Embryonic facial prominence (tissue), 1 donor: ENCODE results near the gene TFDP1.

Experiments
- DNase-seq: peaks from one replicate; pipeline ENCODE4 v3.0.0-alpha.2; 2016; ENCODE audit errors: extremely low spot score

TFDP1 gene

DNA sequence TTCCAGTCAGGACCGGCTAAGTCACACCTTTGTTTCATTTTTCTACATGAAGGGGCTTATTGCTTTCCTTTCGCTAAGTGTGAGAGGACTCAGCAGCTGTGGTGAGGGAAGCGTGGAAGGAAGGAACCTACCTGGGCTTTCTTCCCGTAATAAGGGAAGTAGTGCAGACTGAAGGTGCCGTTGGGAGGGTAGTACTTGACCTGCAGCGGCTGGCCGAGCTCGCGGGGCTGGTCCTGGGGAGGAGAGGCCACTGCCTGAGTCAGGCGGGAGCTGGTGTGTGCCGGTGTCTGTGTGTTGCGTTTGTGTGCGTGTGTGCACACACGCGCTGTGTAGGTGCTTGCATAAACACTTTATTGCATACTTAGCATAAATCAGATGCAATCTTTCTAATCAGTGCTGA lies 65.7 kb downstream of the TFDP1 start:
- DNase-seq: no peak

DNA sequence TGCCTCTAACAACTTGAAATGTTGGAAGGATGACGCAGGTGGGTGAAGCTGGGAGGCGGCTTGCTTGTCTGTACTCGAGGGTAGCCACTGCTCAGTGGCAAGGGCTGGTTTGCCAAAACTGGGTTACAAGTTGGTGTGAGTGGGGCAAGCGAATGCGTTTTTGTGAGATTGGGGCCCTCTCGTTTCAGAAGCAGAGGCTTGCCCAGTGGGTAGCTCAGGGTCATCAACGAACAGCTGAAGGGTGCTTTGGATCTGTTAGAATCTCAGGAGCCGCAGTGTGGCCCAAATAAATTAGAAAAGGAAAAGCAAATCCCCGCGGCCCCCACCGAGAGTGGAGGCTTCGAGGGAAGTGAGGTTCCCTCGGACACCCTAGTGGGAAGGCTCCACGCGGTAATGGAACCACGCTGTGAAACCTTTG lies 66.2 kb downstream of the TFDP1 start:
- no peak for DNase-seq

DNA sequence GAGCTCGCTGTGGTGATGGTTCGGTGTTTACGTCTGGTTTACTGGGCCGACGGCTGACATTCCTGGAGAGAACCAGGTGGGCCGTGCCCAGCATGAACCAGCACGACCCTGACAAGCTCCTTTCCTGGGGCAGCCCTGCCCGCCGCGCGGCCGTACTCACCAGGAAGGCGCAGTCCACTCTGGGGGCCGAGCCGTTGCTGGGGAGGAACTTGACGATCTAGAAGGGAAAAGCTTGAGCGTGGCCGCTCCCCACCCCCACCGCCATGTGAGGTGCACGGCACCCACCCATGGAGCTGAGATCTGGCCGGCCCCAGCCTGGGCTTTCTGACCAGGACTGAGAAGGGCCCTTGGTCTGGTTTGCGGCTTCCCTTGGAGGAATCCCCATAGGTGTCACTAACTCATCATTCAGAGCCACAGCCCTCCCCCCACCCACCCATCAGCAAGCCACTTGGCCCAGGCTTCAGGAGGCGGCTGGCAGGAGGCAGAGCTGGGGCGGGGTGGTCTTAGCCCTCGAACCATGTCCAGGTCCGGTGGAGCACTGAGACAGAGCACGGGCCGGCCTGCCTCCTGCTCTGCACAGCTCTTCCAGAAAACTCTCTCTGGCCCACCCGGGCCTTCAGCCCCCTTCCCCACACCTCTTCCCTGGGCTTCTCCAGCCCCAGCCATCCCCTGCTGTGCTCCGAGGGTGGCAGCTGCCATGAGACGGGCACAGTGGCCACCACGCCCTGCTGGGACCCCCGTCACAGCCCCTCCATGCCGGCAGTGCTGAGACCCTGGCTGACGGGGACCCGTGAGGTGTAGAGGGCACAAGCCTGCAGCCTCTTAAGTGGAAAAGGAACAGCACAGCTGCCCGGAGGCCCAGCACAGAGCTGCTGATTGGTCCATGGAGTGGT lies 67.2 kb downstream of the TFDP1 start:
- DNase-seq: no peak

DNA sequence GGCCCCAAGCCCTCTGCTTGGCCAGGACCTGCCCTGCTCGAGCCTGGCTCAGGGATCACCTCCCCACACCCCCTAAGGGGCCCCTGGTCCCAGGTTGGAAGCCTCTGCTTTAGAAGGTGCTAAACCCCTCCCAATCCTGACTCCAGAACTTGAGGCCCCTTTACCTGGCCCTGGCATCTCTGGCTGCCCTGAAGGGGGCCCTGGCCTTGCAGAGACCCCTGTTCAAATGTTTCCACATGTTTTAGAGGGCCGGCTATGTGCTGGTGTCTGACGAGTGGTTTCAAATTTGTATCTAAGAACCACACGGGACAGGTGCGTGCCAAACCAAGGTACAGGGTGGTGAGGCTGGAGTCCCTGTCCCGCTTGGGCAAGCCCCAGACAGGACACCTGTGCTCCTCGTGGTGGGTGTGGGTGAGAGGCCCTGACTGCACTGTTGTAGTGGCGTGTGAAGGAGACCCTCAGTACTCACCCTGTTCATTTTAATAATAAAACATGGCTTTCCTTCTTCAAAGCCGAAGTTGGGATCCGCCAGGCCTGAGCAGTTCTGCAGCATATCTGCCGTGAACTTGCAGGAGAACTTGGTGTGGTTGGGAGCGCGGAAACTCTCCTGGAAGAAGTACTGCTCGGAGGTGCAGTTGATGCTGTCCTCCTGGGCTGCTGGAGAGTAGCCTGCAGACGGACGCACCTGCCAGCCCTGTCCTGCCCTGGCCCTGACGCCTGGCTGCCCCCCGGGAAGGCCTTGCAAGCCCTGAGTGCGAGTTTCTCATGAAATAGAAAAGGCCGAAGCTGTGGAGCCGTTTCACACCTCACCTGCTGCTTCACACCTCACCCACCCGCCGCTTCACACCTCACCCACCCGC lies 68.1 kb downstream of the TFDP1 start:
- no peak for DNase-seq

DNA sequence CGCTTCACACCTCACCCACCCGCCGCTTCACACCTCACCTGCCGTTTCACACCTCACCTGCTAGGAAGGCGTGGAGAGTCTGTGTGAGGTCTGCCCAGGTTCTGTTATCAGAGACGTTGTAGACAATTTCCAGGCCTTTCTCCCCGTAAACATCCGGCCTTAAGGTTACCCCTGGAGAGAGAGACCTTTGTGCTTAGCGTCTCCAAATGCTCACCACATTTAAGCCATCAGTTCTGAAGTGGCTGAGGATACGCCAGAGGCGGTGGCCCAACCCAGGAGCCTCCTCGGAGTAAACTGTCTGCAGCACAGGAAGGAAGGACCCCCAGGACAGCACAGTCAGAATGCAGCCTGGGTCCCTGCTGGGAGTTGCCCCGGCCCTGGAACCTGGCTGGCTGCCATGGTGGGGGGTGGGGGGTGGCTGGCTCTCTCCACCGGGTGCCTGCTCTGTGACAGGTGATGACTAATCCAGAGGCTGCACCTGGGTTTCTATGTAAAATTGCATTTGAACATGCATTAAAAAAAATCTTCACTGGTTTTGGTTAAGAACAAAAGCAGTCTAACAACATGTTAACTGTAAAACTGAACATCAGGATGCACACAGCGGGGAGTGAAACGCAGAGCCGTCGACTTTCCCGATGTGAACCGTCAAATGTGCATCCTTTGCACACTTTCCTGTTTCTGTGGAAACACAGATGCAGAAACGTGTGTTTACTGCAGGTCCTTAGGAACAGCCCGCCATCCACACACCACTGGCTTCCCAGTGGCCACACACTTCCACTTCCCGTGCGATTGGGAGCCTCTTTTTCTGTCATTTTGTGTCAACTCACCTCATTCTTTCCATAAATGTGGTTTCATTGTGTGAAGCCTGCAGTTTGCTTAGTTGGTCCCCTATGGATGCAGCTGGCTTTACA lies 69.0 kb downstream of the TFDP1 start:
- DNase-seq: no peak

DNA sequence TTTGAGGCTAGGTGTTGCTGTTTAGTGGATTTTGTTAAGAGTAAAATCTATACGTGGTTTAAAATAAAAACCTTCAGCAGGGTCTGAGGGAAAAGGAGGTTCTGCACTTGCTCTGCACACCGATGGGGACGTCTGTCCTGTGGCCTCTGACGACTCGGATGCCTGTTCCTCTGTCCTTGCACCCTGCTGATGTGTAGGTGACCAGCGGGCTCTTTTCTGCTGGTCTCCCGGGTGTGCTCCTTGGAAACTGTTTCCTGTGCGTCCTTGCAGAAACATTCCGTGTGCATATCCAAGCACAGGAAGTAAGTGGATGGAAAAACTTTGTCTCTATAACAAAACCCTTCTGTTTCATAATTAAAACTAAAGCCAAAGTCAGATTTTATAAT lies 69.6 kb downstream of the TFDP1 start:
- no peak for DNase-seq

DNA sequence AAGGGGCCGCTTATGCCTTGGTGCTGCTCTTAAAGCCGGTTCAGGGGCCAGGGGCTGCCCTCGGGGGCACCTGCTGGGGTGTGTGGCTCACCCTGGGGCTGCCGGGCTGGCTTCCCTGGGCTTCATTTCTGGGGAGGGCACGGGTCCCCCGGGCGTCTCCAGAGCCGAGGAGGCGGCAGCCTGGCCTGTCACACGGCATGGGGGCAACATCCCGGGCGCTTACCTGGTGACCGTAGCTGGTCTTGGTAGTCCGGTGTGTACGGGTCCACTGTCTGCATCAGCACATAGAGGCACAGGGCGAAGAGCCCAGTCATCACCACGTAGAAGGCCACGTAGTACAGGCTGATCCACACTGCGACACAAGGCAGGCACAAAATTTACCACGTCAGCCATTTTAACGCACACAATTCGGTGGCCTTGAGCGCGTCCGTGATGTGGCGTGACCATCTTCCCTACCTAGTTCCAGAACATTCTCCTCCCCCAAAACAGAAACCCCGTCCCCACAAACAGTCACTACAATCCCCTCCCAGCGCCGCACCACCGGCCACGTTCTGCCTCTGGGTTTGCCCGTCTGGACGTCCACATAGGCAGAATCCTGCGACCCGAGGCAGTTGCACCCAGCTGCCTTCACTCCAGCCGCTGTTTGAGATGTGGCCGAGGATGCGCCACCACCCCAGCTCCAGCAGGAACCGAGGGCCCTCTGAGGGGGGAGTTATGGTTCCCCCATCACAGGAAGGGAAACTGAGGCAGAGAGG lies 70.2 kb downstream of the TFDP1 start:
- DNase-seq: no peak

DNA sequence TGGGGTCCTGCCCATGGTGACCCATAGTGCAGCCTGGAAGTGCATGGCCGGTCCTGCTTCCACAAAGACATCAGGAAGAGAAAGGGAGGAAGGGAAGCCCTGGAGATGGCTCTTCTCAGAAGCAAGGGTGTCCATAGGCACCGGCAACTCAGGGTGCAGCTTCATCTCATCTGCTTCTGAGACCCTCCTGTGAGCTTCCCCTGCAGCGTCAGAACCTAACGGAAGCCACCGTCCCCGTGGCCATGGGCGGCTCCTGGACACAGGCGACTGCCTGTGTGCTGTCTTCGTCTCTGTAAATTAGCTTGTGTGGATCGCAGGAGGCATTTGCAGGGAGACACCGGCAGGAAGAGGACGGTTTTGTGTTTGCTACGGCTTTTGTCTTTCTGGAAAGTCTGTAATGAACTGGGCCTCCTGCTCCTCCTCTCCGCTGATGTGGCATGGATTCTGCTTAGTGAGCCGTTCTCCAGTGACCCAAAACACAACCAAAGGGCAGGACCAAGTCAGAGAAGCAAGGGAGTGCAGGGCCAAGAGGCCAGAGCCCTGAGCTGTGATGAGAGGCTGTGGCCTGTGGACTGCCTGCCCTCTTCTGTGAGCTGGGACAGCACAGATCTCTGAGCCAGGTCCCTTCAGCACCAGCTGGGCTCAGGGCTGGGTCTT lies 70.9 kb downstream of the TFDP1 start:
- no peak for DNase-seq

DNA sequence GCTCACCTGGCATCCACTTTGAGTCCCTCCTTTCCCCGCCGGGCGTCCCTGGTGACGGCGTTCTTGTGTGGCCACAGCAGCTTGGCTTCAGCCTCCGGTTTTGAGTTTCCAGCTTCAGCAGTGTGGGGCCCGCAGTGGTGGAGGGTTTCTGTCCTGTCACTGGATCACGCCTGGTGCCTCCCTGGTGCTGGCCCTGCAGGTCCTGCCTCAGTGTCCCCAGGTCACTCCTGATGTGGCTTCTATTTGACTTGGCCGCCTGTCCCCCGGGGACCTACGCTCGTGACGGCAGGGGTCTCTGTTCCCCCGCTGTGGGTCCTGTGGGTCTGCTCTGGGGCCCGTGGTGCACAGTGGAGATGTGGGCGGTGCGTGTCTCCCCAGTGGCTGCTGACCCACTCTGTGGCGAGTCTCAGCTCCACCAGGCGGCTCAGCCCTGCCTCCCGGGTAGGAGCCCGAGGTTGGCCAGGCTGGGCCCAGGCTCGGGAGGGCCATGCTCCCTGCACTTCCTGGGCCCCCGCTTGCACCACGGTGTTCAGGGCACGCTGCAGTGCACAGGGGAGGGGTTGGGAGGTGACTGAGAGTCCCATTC lies 71.5 kb downstream of the TFDP1 start:
- DNase-seq: no peak

DNA sequence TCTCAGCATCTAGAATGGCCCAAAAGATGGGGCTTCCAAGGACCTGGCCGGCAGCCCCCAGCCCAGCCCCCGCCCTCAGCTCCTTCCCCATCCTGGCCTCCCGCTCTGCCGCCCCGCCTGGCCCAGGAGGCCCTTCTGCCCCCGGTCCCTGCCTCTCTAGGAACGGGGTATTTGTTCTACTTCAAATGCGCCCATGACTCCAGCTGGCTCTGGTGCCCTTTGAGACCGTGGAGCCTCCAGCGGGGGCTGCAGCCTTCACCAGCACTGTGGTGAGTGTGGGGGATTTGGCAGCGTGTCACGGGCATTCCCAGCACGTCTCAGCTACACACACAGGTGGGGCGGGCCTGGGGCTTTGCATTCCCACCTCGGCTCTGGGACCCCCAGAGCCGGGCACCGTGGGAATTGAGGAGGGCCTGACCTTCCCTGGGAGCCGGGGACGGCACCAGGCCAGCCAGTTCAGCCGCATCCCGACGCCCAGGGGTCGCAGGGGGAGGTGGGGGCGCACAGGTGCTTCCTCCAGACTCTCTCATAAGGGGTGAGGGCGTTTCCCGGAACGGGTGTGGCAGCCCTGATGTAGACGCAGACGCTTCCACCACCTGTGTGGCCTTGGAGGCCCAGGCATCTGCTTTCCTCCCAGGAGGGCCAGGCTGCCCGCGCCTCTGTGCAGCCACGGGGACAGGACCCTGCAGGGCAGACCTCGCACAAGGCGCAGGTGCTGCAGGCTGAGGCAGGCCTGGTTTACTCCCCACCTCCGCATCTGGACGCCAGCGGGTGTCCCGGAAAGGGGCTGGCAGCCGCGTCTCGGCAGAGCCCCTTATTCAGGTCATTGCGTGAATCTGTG lies 72.5 kb downstream of the TFDP1 start:
- no peak for DNase-seq

DNA sequence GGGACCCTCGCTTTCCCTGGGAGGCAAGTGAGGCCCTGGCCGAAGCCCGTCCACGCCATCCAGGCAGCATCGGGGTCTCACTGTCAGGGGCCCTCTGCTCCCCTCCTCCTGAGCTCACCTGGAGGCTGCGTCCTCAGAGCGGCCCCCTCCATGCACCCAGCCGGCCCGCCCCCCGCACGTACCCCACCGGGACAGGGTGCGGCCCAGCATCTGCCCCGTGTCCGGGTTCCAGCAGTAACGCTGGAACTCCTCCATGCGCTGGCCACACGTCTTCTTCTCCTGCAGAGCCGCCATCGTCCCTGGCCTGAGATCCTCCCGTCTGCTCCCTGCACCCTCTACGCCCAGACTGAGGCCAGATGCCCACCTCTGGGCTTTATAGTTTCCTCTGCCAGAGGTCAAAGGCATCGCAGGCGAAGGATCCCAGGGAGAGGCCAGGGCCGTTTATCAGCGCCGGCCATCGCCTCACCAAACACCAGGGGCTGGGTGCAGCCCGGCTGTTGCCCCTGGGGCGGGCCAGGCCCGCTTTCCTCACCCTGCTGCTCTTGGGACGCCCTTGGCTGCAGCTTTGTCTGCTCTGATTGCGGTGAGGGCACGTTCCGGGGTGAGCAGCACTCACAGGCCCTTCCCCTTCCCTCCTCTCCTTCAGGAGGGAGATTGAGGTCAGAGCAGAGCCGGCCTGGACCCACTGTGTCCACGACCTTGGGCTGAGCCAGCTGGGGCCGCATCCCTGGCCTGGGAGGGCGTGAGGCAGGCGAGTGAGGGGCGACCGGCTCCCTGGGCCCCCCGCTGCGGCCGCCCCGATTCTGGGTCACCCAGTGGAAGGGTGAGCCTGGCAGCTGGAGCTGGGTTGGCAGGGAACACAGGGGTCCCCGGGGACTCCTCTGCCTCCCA lies 73.5 kb downstream of the TFDP1 start, which contains the start of gene ATP4B:
ATP4B (minus strand) TSS at position 348 of the 891 bp plus-strand sequence; CDS start at position 294, 54 bp downstream.
- DNase-seq: no peak

DNA sequence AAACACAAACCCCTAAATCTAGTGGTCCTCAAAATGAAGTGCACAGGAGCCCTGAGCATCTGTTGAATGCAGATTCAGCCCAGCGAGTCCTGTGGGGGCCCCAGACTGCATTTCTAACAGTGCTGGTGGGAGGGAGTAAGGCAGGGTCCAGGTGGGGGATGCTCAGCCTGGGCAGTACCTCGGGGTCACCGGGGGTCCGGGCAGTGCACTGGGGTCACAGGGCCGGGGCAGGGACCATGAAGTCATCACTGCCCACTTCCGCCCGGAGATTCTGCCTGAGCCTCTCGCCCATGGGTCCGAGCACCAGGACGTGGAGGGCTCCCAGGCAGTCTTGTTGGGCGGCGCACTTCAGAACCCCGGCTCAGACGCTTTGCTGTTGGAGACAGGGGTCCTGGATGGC lies 74.3 kb downstream of the TFDP1 start:
- DNase-seq: no peak

DNA sequence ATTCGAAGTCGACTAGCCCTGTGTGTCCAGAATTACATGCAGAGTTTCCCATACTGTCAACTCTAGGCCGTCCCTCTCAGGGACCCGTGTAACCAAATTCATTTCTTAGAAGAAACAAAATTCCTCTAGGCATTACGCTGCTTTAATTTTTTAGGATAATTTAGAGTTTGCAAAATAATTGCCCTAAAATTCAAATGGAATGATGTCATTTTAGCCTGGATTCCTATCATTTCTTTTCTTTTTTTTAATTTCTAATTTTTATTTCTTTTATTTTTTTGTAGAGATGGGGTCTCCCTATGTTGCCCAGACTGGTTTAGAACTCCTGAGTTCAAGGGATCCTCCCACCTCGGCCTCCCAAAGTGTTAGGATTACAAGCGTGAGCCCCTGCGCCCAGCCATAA lies 74.8 kb downstream of the TFDP1 start:
- no peak for DNase-seq

DNA sequence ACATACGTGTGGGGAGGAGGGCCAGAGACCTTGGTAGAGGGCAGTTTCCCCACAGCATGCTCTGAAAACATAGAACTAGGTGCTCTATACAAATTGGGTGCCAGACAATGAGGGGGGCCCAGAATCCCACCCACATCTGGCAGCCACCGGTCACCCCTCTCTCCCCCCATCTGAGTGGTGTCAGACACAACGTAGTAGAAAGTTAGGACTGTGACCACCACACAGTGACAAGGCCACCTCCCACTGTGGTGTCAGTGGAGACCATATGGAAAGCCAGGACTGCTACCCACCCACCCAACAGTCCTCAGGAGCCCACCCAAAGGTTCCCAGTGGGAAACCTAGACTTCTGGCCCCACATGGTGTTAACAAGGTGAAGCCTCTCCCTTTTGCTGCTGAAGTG lies 75.5 kb downstream of the TFDP1 start:
- DNase-seq: no peak

DNA sequence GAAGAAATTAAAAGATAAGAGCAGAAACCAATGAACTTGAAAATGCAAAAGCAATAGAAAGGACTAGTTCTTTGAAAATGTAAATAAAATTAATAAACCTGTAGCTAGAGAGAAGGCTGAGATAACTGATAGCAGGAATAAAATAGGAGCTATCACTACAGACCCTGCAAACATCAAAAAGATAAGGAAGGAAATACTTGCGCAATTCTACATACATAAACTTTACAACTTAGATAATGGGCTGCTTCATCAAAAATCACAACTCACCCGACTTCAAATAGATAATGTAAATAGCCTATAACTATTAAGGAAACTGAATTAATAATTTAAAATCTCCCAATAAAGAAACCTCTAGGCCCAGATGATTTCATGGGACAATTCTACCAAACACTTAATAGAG lies 77.0 kb downstream of the TFDP1 start:
- no peak for DNase-seq

DNA sequence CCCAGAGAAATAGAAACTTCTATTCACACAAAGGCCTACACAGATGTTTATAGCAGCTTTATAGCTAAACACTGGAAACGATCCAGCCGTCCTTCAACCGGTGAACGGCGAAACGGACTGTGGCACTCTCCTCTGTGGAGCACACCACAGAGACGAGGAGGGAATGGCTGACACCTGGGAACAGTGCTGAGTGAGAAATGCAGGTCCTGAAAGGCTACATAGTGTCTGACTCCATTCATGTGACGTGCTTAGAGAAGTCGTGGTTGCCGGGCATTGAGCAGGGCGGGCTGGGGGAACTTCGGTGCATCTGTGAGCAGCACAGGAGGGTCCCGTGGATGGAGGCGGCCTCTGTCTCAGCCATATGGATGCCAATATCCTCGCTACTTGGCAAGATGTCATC lies 79.4 kb downstream of the TFDP1 start:
- DNase-seq: no peak

DNA sequence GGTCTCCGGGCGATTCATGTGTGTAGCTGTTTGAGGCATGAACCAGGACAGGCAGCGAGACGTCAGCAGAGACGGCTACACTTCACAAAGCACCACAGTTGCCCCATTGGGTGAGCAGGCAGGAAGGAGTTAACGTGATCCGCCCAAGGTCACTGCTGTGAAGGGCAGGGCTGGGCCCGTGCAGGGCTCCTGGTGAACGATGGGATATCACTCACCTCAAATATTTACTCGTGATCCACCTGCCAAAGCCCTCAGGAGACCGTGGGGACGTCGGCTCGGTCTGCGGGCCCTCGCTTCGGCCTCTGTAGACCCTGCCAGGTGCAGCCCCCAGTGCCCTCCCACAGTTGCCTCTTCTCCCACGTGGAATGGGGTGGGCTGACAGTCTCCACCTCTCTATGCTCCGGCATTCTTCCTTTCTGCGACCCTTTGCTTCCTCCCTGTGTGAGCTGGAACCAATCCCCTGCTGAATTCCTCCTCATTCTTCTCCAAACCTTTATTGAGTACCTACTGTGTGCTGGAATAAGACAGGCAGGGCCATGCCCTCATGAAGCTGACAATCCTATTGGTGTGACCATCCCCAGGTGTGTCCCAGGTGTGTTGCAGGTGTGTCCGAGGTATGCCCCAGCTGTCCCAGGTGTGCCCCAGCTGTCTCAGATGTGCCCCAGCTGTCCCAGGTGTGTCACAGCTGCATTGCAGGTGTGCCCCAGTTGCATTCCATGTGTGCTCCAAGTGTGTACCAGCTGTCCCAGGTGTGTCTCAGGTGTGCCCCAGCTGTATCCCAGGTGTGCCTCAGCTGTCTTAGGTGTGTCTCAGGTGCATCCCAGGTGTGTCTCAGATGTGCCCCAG lies 80.4 kb downstream of the TFDP1 start:
- no peak for DNase-seq
